Measurements from ENCODE around the gene INAFM1.

GRCh38 chr19:47313754-47314295 is 39.1 kb downstream of the INAFM1 start:
- no peak for TF ChIP-seq CTCF (IDR thresholded peaks at IDR 0.05)
- no peak for TF ChIP-seq POLR2A (IDR thresholded peaks at IDR 0.05)

Measured in vagina (tissue), 2 donors.